ENCODE data around the gene CEMIP2. TPM values are rescaled to one million over a fixed set of nuclear protein-coding genes. Genes with fewer than 3 reads are reported as not detected.

CEMIP2 gene
- total RNA-seq, 4 donors from 2014 or later = 10.6 to 29.9 (median 14.7) TPM

DNA sequence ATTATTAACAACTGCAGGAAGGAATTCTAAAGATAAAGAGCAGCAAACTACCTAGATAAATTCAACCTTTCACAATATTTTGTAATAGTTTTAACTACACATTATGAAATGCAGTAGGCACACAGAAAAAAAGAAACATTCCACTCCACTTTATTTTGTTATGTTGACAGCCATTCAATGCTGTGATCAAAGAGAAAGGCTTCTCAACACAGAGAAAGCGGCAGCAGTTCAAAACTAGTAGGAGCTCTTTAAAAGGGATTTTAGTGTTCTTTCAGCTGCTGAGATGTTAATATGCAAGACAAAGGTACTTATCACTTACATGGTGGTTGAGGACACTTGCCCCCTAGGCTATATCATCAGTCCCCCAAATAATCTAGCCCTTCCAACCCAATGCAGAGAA lies 11.6 kb downstream of the CEMIP2 start:
- Histone ChIP-seq H3K27me3 (no peaks in the 10 kb centered on the region), H3K4me3 (no peak overlapping the region), H3K27ac (no peak overlapping the region), H3K36me3 (no peaks in the 10 kb centered on the region), H3K4me1 (peaks cover 15 to 47% of the 10 kb centered on the region in 2 donors), H3K9me3 (no peaks in the 10 kb centered on the region)
- no peak for TF ChIP-seq POLR2A (IDR thresholded peaks at IDR 0.05)
- TF ChIP-seq, protein P1, sequence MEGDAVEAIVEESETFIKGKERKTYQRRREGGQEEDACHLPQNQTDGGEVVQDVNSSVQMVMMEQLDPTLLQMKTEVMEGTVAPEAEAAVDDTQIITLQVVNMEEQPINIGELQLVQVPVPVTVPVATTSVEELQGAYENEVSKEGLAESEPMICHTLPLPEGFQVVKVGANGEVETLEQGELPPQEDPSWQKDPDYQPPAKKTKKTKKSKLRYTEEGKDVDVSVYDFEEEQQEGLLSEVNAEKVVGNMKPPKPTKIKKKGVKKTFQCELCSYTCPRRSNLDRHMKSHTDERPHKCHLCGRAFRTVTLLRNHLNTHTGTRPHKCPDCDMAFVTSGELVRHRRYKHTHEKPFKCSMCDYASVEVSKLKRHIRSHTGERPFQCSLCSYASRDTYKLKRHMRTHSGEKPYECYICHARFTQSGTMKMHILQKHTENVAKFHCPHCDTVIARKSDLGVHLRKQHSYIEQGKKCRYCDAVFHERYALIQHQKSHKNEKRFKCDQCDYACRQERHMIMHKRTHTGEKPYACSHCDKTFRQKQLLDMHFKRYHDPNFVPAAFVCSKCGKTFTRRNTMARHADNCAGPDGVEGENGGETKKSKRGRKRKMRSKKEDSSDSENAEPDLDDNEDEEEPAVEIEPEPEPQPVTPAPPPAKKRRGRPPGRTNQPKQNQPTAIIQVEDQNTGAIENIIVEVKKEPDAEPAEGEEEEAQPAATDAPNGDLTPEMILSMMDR (IDR thresholded peaks at IDR 0.05 in 4 of 5, conservative IDR thresholded peaks at IDR 0.05 in 1 of 5) = no peak
- in situ Hi-C loops (cut with MboI; ENCODE audit: low sequenced_read_pairs in 4 of 4) = loop anchor here in 1 of 4 donors (25.0 kb wide), 1 partner anchor 106 kb away; no protein-coding TSS in a partner anchor
- intact Hi-C loops (cut with DNase I; ENCODE audit: low total_unique reads) = no loop called here
- no peak for DNase-seq
- ATAC-seq = no peak

- no peaks in the 10 kb centered on the region for H3K27me3 ChIP-seq
- H3K4me1 ChIP-seq = peaks cover 15 to 39% of the 10 kb centered on the region in 2 donors
- no peak overlapping the region for H3K27ac ChIP-seq
- intact Hi-C loops (cut with DNase I; ENCODE audit: low total_unique reads) = no loop called here
- in situ Hi-C loops (cut with MboI; ENCODE audit: low sequenced_read_pairs in 4 of 4) = loop anchor here in 1 of 4 donors (25.0 kb wide), 1 partner anchor 106 kb away; no protein-coding TSS in a partner anchor
- H3K4me3 ChIP-seq = no peak overlapping the region
- DNase-seq (no peak), ATAC-seq (no peak)
- TF ChIP-seq, protein P1 (IDR thresholded peaks at IDR 0.05 in 4 of 5, conservative IDR thresholded peaks at IDR 0.05 in 1 of 5) = no peak
- TF ChIP-seq POLR2A (IDR thresholded peaks at IDR 0.05) = no peak
- no peaks in the 10 kb centered on the region for H3K36me3 ChIP-seq
- H3K9me3 ChIP-seq = no peaks in the 10 kb centered on the region
Measured at GRCh38 chr9:71755869-71756268, 12.4 kb downstream of the CEMIP2 start.

DNA sequence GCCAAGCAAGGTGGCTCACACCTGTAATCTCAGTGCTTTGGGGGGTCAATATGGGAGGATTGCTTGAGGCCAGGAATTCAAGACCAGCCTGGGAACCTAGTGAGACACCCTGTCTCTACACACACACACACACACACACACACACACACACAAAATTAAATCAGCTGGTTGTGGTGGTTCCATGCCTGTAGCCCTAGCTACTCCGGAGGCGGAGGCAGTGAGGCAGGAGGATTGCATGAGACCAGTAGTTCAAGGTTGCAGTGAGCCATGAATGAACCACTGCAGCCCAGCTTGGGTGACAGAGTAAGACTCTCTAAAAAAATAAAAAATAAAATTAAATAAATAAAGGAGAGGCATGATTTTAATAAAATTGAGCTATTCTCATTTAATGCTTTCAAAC lies 13.1 kb downstream of the CEMIP2 start:
- H3K9me3 ChIP-seq = no peaks in the 10 kb centered on the region
- no peaks in the 10 kb centered on the region for H3K36me3 ChIP-seq
- DNase-seq (no peak), ATAC-seq (no peak)
- H3K27me3 ChIP-seq = no peaks in the 10 kb centered on the region
- H3K27ac ChIP-seq = no peak overlapping the region
- peaks cover 15 to 33% of the 10 kb centered on the region in 2 donors for H3K4me1 ChIP-seq
- TF ChIP-seq, protein P1 (IDR thresholded peaks at IDR 0.05 in 4 of 5, conservative IDR thresholded peaks at IDR 0.05 in 1 of 5) = no peak
- no peak for TF ChIP-seq POLR2A (IDR thresholded peaks at IDR 0.05)
- intact Hi-C loops (cut with DNase I; ENCODE audit: low total_unique reads) (no loop called here), in situ Hi-C loops (cut with MboI; ENCODE audit: low sequenced_read_pairs in 4 of 4) (loop anchor here in 1 of 4 donors (25.0 kb wide), 1 partner anchor 107 kb away; no protein-coding TSS in a partner anchor)
- no peak overlapping the region for H3K4me3 ChIP-seq

GRCh38 chr9:71754151-71754550 lies 14.2 kb downstream of the CEMIP2 start:
- Histone ChIP-seq H3K9me3 (no peaks in the 10 kb centered on the region), H3K27ac (no peak overlapping the region), H3K27me3 (no peaks in the 10 kb centered on the region), H3K4me1 (peaks cover 10 to 25% of the 10 kb centered on the region in 2 donors), H3K36me3 (peaks cover 0 to 6% of the 10 kb centered on the region in 2 donors), H3K4me3 (no peak overlapping the region)
- intact Hi-C loops (cut with DNase I; ENCODE audit: low total_unique reads) (no loop called here), in situ Hi-C loops (cut with MboI; ENCODE audit: low sequenced_read_pairs in 4 of 4) (loop anchor here in 1 of 4 donors (25.0 kb wide), 1 partner anchor 108 kb away; no protein-coding TSS in a partner anchor)
- TF ChIP-seq, protein P1 (IDR thresholded peaks at IDR 0.05 in 4 of 5, conservative IDR thresholded peaks at IDR 0.05 in 1 of 5) = no peak
- TF ChIP-seq POLR2A (IDR thresholded peaks at IDR 0.05) = no peak
- DNase-seq (no peak), ATAC-seq (no peak)

DNA sequence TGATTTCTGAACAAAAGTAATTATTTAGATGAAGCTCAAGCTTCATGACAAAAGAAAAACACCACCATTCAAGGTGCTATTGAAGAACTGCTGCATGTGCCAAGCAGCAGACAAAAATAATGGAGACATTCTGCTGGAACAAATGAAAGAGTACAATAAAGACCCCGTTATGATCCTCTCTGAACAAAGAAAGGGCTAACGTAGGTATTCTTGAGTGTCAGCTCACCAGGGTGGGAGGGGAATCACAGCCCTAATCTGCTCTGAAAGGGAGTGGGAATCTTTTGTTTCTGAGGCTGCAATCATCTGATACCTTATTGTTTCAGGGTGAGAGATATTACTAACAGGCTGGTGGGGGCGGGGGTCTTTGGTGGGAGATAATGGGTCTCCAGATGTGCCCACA lies 15.4 kb downstream of the CEMIP2 start:
- no peak for TF ChIP-seq POLR2A (IDR thresholded peaks at IDR 0.05)
- TF ChIP-seq, protein P1 (IDR thresholded peaks at IDR 0.05 in 4 of 5, conservative IDR thresholded peaks at IDR 0.05 in 1 of 5) = no peak
- peaks cover 0 to 14% of the 10 kb centered on the region in 2 donors for H3K4me1 ChIP-seq
- H3K9me3 ChIP-seq = no peaks in the 10 kb centered on the region
- H3K36me3 ChIP-seq = peaks cover 0 to 17% of the 10 kb centered on the region in 2 donors
- no peak for ATAC-seq
- no peaks in the 10 kb centered on the region for H3K27me3 ChIP-seq
- H3K4me3 ChIP-seq = no peak overlapping the region
- in situ Hi-C loops (cut with MboI; ENCODE audit: low sequenced_read_pairs in 4 of 4) = loop anchor here in 1 of 4 donors (25.0 kb wide), 1 partner anchor 109 kb away; no protein-coding TSS in a partner anchor
- DNase-seq = no peak
- intact Hi-C loops (cut with DNase I; ENCODE audit: low total_unique reads) = no loop called here
- H3K27ac ChIP-seq = no peak overlapping the region
